Measurements from ENCODE around the gene SCYGR2. TPM values are rescaled to one million over a fixed set of nuclear protein-coding genes. Genes with fewer than 3 reads are reported as not detected.

The SCYGR2 gene
- total RNA-seq, 1 experiment from 2014 or later = not detected

- ATAC-seq = no peak
- TF ChIP-seq REST (IDR thresholded peaks at IDR 0.05; ENCODE audit: low read depth) (no peak), JUND (IDR thresholded peaks at IDR 0.05) (no peak), POLR2A (IDR thresholded peaks at IDR 0.05; ENCODE audit: borderline replicate concordance, extremely low read depth, insufficient read depth, insufficient read length) (no peak), SIN3A (IDR thresholded peaks at IDR 0.05; ENCODE audit: low read depth) (no peak), CTCF (IDR thresholded peaks at IDR 0.05 in 2 of 3, conservative IDR thresholded peaks at IDR 0.05 in 1 of 3; ENCODE audit: borderline replicate concordance in 1 of 3, insufficient read depth in 1 of 3, low read depth in 2 of 3, low read length in 2 of 3) (no peak), ATF3 (IDR thresholded peaks at IDR 0.05) (no peak), ZBTB33 (IDR thresholded peaks at IDR 0.05; ENCODE audit: extremely low read depth, insufficient replicate concordance, low read length) (no peak), ZFX (IDR thresholded peaks at IDR 0.05) (no peak), FOSL1 (IDR thresholded peaks at IDR 0.05; ENCODE audit: low read depth) (no peak), CEBPB (IDR thresholded peaks at IDR 0.05; ENCODE audit: low read depth) (no peak), EZH2 (IDR thresholded peaks at IDR 0.05) (no peak), SP1 (IDR thresholded peaks at IDR 0.05; ENCODE audit: low read depth) (no peak), MAX (IDR thresholded peaks at IDR 0.05) (no peak), EGR1 (IDR thresholded peaks at IDR 0.05; ENCODE audit: low read depth) (no peak), EZH2phosphoT487 (IDR thresholded peaks at IDR 0.05; ENCODE audit: borderline replicate concordance) (no peak), CBX3 (IDR thresholded peaks at IDR 0.05; ENCODE audit: low read depth) (no peak)
- ChIA-PET RAD21 (ENCODE audit: low non-redundant PET in 1 of 2, low total read pairs in 2 of 2, uncharacterized antibody in 2 of 2, unreplicated experiment in 2 of 2) (no interaction called here), CTCF (no interaction called here), POLR2A (no interaction called here)
- DNase-seq (ENCODE audit: low read depth, low spot score) = no peak
- Histone ChIP-seq H2AFZ (ENCODE audit: low read depth, low read length, poor library complexity, severe bottlenecking) (no peak overlapping the region), H3K4me2 (ENCODE audit: low read length) (no peak overlapping the region), H3K4me3 (replicated peaks in 1 of 2; ENCODE audit: low read depth in 1 of 2, low read length in 2 of 2) (no peak overlapping the region), H3K27ac (ENCODE audit: low read depth, low read length) (no peak overlapping the region), H3K9me3 (ENCODE audit: control insufficient read depth in 1 of 2, insufficient read depth in 1 of 2, low read depth in 1 of 2, low read length in 2 of 2) (no peaks in the 10 kb centered on the region), H4K20me1 (ENCODE audit: insufficient read depth) (no peaks in the 10 kb centered on the region), H3K36me3 (ENCODE audit: control insufficient read depth in 1 of 2, insufficient read depth in 2 of 2, low read length in 2 of 2) (no peaks in the 10 kb centered on the region), H3K9ac (ENCODE audit: low read length) (no peak overlapping the region), H3K79me2 (ENCODE audit: insufficient read depth, low read length) (no peaks in the 10 kb centered on the region), H3K9me2 (ENCODE audit: insufficient read depth) (no peaks in the 10 kb centered on the region), H3K27me3 (ENCODE audit: insufficient read depth, low read length) (no peaks in the 10 kb centered on the region), H3K4me1 (ENCODE audit: control insufficient read depth in 1 of 2, insufficient read depth in 2 of 2, low read length in 2 of 2) (no peaks in the 10 kb centered on the region)
- BruUV-seq (replicated peaks) = no TSS peak
- intact Hi-C loops (cut with micrococcal nuclease) = no loop called here
Observed at GRCh38 chr2:227607941-227608340, 9.2 kb downstream of the SCYGR2 start.
